ENCODE measurements around the gene FKBP6.

DNA sequence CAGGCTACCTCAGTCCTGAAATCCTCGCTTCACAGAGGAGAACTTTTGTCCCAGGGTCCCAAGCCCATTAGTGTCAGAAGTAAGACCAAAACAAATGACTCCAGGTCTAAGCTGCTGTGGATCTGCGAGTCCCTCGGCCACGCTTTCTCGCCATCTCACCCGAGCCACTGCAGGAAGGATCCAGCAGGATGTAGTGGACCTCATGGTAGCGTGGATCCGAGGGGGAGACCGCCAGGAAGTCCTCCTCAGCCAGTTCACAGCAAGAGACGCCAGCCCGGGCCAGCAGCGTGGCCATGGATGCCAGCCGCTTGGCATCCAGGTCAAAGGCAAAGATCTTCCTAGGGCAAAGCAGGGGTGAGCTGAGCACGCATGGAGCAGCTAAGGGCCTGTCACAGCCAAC lies 23.9 kb upstream of the FKBP6 start:
- TF ChIP-seq, protein P1, sequence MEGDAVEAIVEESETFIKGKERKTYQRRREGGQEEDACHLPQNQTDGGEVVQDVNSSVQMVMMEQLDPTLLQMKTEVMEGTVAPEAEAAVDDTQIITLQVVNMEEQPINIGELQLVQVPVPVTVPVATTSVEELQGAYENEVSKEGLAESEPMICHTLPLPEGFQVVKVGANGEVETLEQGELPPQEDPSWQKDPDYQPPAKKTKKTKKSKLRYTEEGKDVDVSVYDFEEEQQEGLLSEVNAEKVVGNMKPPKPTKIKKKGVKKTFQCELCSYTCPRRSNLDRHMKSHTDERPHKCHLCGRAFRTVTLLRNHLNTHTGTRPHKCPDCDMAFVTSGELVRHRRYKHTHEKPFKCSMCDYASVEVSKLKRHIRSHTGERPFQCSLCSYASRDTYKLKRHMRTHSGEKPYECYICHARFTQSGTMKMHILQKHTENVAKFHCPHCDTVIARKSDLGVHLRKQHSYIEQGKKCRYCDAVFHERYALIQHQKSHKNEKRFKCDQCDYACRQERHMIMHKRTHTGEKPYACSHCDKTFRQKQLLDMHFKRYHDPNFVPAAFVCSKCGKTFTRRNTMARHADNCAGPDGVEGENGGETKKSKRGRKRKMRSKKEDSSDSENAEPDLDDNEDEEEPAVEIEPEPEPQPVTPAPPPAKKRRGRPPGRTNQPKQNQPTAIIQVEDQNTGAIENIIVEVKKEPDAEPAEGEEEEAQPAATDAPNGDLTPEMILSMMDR (tag by site-specific recombination; IDR thresholded peaks at IDR 0.05): no peak
- TF ChIP-seq, protein P2, sequence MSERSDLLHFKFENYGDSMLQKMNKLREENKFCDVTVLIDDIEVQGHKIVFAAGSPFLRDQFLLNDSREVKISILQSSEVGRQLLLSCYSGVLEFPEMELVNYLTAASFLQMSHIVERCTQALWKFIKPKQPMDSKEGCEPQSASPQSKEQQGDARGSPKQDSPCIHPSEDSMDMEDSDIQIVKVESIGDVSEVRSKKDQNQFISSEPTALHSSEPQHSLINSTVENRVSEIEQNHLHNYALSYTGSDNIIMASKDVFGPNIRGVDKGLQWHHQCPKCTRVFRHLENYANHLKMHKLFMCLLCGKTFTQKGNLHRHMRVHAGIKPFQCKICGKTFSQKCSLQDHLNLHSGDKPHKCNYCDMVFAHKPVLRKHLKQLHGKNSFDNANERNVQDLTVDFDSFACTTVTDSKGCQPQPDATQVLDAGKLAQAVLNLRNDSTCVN (tag by site-specific recombination; optimal IDR thresholded peaks at IDR 0.05): no peak
- no peak for TF ChIP-seq ZFP37 (tag by site-specific recombination; IDR thresholded peaks at IDR 0.05)
- no peak for TF ChIP-seq ZNF23 (tag by site-specific recombination; IDR thresholded peaks at IDR 0.05; ENCODE audit: borderline replicate concordance)
- TF ChIP-seq ZNF529 (tag by site-specific recombination; IDR thresholded peaks at IDR 0.05; ENCODE audit: insufficient replicate concordance): no peak
- TF ChIP-seq, protein P3, sequence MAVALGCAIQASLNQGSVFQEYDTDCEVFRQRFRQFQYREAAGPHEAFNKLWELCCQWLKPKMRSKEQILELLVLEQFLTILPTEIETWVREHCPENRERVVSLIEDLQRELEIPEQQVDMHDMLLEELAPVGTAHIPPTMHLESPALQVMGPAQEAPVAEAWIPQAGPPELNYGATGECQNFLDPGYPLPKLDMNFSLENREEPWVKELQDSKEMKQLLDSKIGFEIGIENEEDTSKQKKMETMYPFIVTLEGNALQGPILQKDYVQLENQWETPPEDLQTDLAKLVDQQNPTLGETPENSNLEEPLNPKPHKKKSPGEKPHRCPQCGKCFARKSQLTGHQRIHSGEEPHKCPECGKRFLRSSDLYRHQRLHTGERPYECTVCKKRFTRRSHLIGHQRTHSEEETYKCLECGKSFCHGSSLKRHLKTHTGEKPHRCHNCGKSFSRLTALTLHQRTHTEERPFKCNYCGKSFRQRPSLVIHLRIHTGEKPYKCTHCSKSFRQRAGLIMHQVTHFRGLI (tag by site-specific recombination; IDR thresholded peaks at IDR 0.05): no peak
- TF ChIP-seq, protein P4, sequence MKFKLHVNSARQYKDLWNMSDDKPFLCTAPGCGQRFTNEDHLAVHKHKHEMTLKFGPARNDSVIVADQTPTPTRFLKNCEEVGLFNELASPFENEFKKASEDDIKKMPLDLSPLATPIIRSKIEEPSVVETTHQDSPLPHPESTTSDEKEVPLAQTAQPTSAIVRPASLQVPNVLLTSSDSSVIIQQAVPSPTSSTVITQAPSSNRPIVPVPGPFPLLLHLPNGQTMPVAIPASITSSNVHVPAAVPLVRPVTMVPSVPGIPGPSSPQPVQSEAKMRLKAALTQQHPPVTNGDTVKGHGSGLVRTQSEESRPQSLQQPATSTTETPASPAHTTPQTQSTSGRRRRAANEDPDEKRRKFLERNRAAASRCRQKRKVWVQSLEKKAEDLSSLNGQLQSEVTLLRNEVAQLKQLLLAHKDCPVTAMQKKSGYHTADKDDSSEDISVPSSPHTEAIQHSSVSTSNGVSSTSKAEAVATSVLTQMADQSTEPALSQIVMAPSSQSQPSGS (tag by site-specific recombination; IDR thresholded peaks at IDR 0.05; ENCODE audit: low read depth): no peak
- TF ChIP-seq, protein P5, sequence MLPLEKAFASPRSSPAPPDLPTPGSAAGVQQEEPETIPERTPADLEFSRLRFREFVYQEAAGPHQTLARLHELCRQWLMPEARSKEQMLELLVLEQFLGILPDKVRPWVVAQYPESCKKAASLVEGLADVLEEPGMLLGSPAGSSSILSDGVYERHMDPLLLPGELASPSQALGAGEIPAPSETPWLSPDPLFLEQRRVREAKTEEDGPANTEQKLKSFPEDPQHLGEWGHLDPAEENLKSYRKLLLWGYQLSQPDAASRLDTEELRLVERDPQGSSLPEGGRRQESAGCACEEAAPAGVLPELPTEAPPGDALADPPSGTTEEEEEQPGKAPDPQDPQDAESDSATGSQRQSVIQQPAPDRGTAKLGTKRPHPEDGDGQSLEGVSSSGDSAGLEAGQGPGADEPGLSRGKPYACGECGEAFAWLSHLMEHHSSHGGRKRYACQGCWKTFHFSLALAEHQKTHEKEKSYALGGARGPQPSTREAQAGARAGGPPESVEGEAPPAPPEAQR (tag by site-specific recombination; IDR thresholded peaks at IDR 0.05): no peak
- no peak for TF ChIP-seq ZBTB49 (tag by site-specific recombination; IDR thresholded peaks at IDR 0.05; ENCODE audit: low read depth)
- TF ChIP-seq TSHZ1 (tag by site-specific recombination; IDR thresholded peaks at IDR 0.05; ENCODE audit: borderline replicate concordance): no peak
- no peak for TF ChIP-seq ZNF549 (tag by site-specific recombination; IDR thresholded peaks at IDR 0.05)
- no peak for TF ChIP-seq OVOL3 (tag by site-specific recombination; IDR thresholded peaks at IDR 0.05)
- no peak for TF ChIP-seq TCF7L2 (IDR thresholded peaks at IDR 0.05; ENCODE audit: borderline replicate concordance, low read depth, low read length)
- TF ChIP-seq, protein P6, sequence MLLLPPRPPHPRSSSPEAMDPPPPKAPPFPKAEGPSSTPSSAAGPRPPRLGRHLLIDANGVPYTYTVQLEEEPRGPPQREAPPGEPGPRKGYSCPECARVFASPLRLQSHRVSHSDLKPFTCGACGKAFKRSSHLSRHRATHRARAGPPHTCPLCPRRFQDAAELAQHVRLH (tag by site-specific recombination; IDR thresholded peaks at IDR 0.05): no peak

All from HEK293 (cell line).